Colonic mucosa (tissue), 4 donors: ENCODE results near the gene THSD8. TPM values are rescaled to one million over a fixed set of nuclear protein-coding genes. Genes with fewer than 3 reads are reported as not detected.
"Not testable (repeated sequence)": the region's sequence is repeated elsewhere in the genome, so short reads cannot be mapped to it uniquely, and the experiment has no call there.

Experiments used
- DNase-seq: peaks from one replicate; pipeline ENCODE4 v3.0.0-alpha.2; 2020
- H3K27ac ChIP-seq: fragments of 200-600 bp; one replicate; pipeline ENCODE4 v1.8.0; 2021
- H3K27me3 ChIP-seq: fragments of 200-600 bp; one replicate; pipeline ENCODE4 v1.8.0; 2021
- H3K36me3 ChIP-seq: fragments of 200-600 bp; one replicate; pipeline ENCODE4 v1.8.0; 2021
- H3K4me1 ChIP-seq: fragments of 200-600 bp; one replicate; pipeline ENCODE4 v1.8.0; 2021; ENCODE audit warnings: mild to moderate bottlenecking
- H3K4me3 ChIP-seq: fragments of 200-600 bp; one replicate; pipeline ENCODE4 v1.8.0; 2021
- H3K9ac ChIP-seq, 2 donors: one replicate each; pipeline ENCODE4 v1.7.0; 2013; ENCODE audit warnings: control low read depth in 2 of 2, low read depth in 2 of 2, low read length in 2 of 2
- H3K9me3 ChIP-seq: fragments of 200-600 bp; one replicate; pipeline ENCODE4 v1.8.0; 2021
- intact Hi-C: fragments of 100-400 bp; cut with DNase I; formaldehyde crosslinking; loops from one replicate; pipeline ENCODE4 v1.14.1; 2022
- total RNA-seq, 2 donors: library from RNA; stranded (reverse); fragmentation: NEBNext Ultra II Directional in 1 of 2; extraction: Animal tissue kit (Norgen Biotek cat#: 25700) in 1 of 2; gene quantifications; one replicate each; pipeline ENCODE4 v1.2.1, GENCODE V29; 2021
- TF ChIP-seq, protein P1 (sequence below): fragments of 200-600 bp; IDR thresholded peaks from one replicate; pipeline ENCODE4 v1.8.0; 2022; ENCODE audit warnings: antibody characterized with exemption, mild to moderate bottlenecking
- donor health status: healthy.
- donor health status: DM: no; HTN: no; CAD: no.
- donor health status: DM: no; HTN: no; CAD: no.

THSD8 gene
- total RNA-seq, 2 donors from 2014 or later: 6.5 to 18.5 TPM

DNA sequence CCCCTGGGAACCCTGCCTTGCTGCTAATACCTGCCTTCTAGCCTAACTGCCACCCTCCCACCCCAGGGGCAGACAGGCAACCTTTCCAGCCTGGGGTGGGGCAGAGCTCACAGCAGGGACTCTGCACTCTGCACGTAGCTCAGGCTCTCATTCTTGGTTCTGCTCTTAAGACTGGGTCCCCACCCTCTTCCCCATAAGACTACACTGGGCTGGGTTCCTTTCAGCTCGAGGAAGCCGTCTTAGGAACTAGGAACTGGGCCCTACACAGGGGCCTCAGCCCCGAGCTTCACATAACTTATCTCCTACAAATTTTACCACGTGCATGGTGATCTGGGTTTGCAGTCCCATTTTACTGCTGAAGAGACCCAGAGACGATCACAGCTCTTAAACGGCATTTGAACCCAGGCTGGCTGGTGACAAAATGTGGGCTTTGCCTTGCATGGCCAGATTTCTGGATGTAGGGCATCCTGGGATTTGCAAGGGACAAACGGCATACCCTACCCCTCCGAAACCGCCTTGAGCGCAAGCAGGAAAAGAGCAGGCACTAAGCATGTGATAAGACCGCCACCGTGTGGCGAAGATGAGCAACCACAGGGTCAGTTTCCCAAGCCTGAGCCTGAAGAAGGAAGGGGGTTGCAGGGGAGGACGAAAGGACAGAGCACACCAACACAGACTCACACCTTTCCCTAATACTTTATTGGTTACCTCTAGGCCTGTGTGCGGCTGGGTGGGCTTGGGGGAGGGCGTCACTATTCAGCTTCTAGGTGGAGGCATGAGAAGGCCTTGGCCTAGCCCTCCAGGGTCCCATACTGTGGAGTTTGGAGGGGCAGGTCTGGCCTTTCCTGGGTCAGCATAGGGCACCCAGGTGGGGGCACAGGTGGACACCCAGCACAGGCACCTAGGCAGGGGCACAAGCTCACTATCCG lies 5.5 kb upstream of the THSD8 start:
- peak overlapping the region; percentile 45 to 84 for H3K9ac ChIP-seq
- no peak overlapping the region for H3K4me3 ChIP-seq
- intact Hi-C loops: loop anchor here (2.0 to 5.0 kb wide), 2 partner anchors 20 to 34 kb away; no protein-coding TSS in a partner anchor

DNA sequence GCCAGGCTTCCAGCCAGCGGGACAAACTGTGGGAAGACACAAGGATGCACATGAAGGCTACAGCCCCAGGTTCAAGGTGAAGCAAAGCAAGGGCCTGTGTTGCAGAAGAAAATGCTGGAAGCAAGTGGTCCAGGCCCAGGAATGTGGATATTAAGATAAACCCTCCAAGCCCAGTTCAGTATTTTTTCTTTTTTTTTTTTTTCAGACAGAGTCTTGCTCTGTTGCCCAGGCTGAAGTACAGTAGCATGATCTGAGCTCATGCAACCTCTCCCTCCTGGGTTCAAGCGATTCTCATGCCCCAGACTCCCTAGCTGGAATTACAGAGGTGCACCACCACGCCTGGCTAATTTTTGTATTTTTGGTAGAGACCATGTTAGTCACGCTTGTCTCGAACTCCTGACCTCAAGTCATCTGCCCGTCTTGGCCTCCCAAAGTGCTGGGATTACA lies 4.7 kb upstream of the THSD8 start:
- Histone ChIP-seq H3K27me3 (no peaks in the 10 kb centered on the region), H3K27ac (no peak overlapping the region), H3K36me3 (no peaks in the 10 kb centered on the region), H3K9me3 (no peaks in the 10 kb centered on the region), H3K4me1 (peaks cover 14% of the 10 kb centered on the region), H3K4me3 (no peak overlapping the region), H3K9ac (no peak overlapping the region)
- TF ChIP-seq, protein P1, sequence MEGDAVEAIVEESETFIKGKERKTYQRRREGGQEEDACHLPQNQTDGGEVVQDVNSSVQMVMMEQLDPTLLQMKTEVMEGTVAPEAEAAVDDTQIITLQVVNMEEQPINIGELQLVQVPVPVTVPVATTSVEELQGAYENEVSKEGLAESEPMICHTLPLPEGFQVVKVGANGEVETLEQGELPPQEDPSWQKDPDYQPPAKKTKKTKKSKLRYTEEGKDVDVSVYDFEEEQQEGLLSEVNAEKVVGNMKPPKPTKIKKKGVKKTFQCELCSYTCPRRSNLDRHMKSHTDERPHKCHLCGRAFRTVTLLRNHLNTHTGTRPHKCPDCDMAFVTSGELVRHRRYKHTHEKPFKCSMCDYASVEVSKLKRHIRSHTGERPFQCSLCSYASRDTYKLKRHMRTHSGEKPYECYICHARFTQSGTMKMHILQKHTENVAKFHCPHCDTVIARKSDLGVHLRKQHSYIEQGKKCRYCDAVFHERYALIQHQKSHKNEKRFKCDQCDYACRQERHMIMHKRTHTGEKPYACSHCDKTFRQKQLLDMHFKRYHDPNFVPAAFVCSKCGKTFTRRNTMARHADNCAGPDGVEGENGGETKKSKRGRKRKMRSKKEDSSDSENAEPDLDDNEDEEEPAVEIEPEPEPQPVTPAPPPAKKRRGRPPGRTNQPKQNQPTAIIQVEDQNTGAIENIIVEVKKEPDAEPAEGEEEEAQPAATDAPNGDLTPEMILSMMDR: no peak
- intact Hi-C loops: loop anchor here (2.0 to 5.0 kb wide), 2 partner anchors 20 to 35 kb away; no protein-coding TSS in a partner anchor
- no peak for DNase-seq

More for the DNA sequence above, 5.5 kb upstream of the THSD8 start:
- peak; percentile 83 for DNase-seq
- H3K4me1 ChIP-seq: peaks cover 14% of the 10 kb centered on the region
- TF ChIP-seq, protein P1: peak; percentile 89
- no peaks in the 10 kb centered on the region for H3K9me3 ChIP-seq
- H3K27ac ChIP-seq: peak overlapping the region; percentile 87
- H3K36me3 ChIP-seq: no peaks in the 10 kb centered on the region
- H3K27me3 ChIP-seq: no peaks in the 10 kb centered on the region

DNA sequence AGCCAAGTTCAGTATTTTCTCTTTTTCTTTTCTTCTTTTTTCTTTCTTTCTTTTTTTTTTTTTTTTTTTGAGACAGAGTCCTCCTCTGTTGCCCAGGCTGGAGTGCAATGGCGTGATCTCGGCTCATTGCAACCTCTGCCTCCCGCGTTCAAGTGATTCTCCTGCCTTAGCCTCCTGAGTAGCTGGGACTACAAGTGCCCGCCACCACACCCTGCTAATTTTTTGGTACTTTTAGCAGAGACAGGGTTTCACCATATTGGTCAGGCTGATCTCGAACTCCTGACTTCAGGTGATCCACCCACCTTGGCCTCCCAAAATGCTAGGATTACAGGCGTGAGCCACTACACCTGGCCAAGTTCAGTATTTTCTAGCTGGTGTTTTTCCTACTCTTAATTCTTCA lies 4.3 kb upstream of the THSD8 start:
- not testable (repeated sequence) for H3K9ac ChIP-seq, H3K36me3 ChIP-seq, DNase-seq, H3K27me3 ChIP-seq, H3K9me3 ChIP-seq, H3K27ac ChIP-seq, H3K4me3 ChIP-seq
- peaks cover 14% of the 10 kb centered on the region for H3K4me1 ChIP-seq
- intact Hi-C loops: loop anchor here (2.0 to 5.0 kb wide), 2 partner anchors 21 to 35 kb away; no protein-coding TSS in a partner anchor

DNA sequence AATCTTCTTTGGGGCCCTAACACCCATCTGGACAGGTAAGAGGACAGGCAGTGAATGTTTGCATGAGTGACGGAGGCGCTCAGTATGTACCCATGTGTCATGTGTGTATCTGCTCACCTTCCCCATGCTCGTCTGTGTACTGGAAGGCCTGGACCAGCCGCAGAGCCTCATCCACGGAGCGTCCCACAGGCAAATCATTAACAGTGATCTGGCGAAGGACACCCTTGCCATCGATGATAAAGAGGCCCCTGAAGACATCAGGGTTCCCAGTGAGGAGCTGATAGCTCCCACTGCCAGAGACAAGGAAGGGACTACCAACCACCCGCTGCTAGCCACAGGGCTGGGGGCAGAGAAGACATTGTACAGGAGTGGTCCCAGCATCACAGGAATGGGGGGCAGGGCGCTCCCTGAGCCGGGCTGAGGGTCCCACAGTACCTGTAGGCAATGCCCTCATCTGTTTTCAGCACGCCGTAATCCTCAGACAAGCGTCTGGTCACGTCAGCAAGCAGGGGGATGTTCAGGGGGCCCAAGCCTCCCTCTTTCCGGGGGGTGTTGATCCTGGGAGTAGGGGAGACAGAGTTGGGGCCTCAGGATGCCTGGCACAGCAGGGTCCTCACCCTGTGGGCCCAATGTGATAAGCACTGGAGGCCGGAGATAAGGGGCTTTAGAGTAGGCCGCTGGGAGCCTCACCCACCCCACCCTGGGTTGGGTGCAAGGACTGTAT lies 2.0 kb upstream of the THSD8 start:
- Histone ChIP-seq H3K27ac (no peak overlapping the region), H3K4me3 (no peak overlapping the region), H3K9ac (peak overlapping the region; percentile 92 to 99), H3K4me1 (peaks cover 8% of the 10 kb centered on the region), H3K9me3 (no peaks in the 10 kb centered on the region), H3K27me3 (no peaks in the 10 kb centered on the region), H3K36me3 (no peaks in the 10 kb centered on the region)
- intact Hi-C loops: loop anchor here (5.0 kb wide), 1 partner anchor 38 kb away; no protein-coding TSS in a partner anchor
- DNase-seq: no peak
- TF ChIP-seq, protein P1: no peak

DNA sequence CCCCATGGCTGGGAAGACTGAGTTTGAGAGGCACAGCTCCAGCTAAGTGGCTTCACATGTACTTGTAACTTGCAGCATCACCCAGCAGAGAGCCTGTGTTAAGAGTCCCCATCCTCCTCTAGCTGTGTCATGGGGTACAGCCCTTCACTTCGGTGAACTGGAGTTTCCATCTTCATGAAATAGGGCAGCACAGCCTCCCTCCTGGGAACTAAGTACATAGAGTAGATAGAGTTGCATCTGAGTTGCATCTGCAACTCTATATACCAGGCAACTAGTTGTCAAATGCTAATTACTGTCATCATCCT lies 1.5 kb upstream of the THSD8 start:
- no peak for DNase-seq
- H3K4me1 ChIP-seq: peaks cover 8% of the 10 kb centered on the region
- intact Hi-C loops: no loop called here
- H3K9ac ChIP-seq: peak overlapping the region; percentile 92 to 99
- no peaks in the 10 kb centered on the region for H3K27me3 ChIP-seq
- peak overlapping the region; percentile 48 for H3K27ac ChIP-seq
- H3K4me3 ChIP-seq: peak overlapping the region; percentile 68
- H3K36me3 ChIP-seq: no peaks in the 10 kb centered on the region
- TF ChIP-seq, protein P1: no peak
- no peaks in the 10 kb centered on the region for H3K9me3 ChIP-seq
